NCI-H2196 (cell line): ENCODE results near the gene SNAPC5.

ENCODE experiments used
- DNase-seq: peaks from one replicate; lab custom pipeline; 2025; ENCODE audit not compliant: unreplicated experiment; lab: John Stamatoyannopoulos, UW

SNAPC5 gene

DNA sequence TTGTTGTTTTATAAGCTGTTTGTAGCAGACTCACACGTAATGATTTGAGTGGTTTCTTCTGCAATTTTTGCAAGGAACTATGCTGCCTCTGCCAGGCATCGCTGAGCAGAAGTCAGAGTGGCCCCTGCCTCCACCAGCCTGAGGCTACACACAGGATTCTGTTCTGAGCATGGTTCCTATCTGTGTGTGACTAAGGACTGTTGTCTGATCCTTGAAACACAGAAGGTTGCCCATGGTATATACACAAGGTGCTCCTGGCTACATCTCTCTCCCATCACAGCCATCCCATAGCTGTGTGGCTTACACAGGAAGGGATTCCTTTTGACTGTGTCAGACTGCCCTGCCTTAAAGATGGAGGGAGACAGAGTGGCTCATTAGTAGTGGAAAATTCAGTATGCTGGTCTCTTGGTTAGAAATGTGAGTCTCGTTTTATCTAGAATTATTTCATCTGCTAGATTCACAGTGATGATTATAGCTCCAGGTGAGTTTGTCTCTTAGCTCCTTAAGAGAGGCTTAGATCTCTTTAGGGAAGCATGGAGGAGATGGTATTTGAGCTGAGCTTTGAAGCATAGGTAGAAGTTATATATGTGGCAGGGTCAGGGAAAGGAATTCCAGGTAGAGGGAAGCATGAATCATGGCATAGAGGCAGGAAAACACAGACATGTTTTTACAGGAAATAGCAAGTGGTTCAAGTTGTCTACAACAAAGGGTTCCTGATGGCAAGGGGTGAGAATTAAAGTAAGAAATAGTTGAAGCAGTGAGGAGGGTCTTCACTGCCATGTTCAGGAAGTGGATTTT is 37.5 kb downstream of the SNAPC5 start:
- no peak for DNase-seq

DNA sequence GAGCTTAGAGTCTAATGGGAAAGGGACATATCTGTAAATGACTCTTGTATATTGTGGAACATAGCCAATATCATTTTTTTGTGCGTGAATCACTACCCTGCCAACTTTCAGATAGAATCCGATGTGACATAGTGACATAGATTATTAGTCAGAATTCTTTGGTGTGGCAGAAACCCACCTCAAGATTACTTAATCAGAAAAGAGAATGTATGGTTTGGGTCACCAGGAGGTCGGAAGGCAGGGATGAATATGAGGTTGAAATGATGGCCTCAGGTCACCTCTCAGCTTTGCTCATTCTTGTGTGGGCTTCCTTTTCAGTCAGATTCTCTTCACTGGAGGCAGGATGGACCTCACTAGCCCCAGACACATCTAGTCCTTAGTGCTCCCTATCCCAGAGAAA is 41.4 kb downstream of the SNAPC5 start:
- DNase-seq, result no peak

DNA sequence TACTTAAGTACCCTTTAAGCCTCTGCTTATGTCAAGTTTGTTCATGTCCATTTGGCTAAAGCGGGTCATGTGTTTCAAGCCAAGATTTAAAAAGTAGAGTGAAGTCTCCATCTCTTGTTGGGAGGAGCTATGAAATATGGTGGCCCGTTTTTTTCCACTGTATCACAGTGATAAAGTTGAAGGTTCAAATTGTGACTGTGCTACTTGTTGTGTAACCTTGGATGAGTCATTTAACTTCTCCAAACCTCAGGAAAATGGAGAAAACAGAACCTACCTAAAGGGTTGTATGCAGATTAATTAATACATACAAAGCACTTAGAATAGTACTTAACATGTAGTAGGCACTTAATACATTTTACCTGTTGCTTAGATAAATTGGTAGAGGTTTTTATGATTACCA is 43.4 kb downstream of the SNAPC5 start:
- no peak for DNase-seq

DNA sequence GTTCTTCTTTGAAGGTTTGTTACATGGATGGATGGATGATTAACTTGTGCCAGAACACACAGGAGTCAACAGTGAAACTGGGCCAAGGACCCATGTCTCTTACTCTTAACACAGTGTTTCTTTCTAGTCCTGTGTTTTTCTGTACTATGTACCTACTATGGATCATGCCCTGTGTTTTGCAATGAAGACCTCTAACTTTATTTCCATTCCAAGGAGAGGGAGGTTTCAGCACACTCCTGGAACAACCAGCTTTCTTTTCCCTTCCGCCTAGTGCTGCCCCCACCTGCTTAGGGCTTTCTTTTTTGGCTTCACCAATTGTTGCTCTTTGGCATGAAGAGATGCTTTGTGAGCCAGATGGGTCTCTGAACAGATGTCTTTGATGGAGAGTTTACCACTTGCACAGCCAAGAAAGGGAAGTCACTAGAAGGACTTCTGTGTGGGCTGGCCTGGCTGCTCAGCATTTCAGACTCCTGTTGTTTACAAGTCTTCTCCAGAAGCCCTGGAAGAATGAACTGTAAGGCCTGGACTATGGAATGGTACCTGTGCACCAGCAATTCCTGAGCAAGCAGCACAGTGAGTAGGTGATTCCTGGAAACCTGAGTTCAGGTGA is 44.5 kb downstream of the SNAPC5 start:
- no peak for DNase-seq

DNA sequence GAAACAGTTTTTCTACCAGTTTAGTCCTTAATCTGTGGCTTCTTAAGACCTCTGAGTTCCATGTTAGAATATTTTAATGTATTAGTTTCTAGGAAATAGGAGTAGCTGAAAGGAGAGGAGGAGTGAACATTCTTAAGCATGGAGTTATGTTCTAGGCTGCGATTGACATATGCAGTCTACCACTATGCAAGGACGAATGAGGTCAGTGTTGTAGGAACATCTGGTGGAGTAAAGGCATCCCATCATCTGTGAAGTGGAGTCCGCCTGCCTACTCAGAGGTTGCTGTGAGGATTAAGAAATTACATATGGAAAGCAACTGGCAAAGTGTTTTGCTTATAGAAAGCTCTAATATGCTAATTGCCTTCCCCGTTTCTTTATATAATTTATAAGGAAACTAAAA is 45.1 kb downstream of the SNAPC5 start:
- no peak for DNase-seq
